Measurements from ENCODE around the gene PPP1R9A. TPM values are rescaled to one million over a fixed set of nuclear protein-coding genes. Genes with fewer than 3 reads are reported as not detected.

PPP1R9A gene
- total RNA-seq, 1 experiment from 2014 or later = 15.6 TPM

GRCh38 chr7:95312561-95312960, 405.2 kb downstream of the PPP1R9A start:
- intact Hi-C loops (cut with micrococcal nuclease; ENCODE audit: unreplicated experiment) = no loop called here
- no peak for DNase-seq (ENCODE audit: low spot score)
- Histone ChIP-seq H3K36me3 (ENCODE audit: insufficient read depth, low read length, poor library complexity, severe bottlenecking) (no peaks in the 10 kb centered on the region), H3K9me3 (ENCODE audit: low read depth, low read length, poor library complexity, severe bottlenecking) (no peaks in the 10 kb centered on the region), H3K4me3 (ENCODE audit: low read depth, low read length, poor library complexity, severe bottlenecking) (no peak overlapping the region), H3K27ac (ENCODE audit: low read depth, low read length, poor library complexity, severe bottlenecking) (no peak overlapping the region), H3K4me1 (ENCODE audit: insufficient read depth, low read length, poor library complexity, severe bottlenecking) (no peaks in the 10 kb centered on the region), H3K27me3 (replicated peaks; ENCODE audit: insufficient read depth, low read depth, low read length, poor library complexity) (no peaks in the 10 kb centered on the region)
- no peak for TF ChIP-seq EZH2 (IDR thresholded peaks at IDR 0.05; ENCODE audit: borderline replicate concordance, low read depth, low read length, poor library complexity, severe bottlenecking)
- TF ChIP-seq, protein P1, sequence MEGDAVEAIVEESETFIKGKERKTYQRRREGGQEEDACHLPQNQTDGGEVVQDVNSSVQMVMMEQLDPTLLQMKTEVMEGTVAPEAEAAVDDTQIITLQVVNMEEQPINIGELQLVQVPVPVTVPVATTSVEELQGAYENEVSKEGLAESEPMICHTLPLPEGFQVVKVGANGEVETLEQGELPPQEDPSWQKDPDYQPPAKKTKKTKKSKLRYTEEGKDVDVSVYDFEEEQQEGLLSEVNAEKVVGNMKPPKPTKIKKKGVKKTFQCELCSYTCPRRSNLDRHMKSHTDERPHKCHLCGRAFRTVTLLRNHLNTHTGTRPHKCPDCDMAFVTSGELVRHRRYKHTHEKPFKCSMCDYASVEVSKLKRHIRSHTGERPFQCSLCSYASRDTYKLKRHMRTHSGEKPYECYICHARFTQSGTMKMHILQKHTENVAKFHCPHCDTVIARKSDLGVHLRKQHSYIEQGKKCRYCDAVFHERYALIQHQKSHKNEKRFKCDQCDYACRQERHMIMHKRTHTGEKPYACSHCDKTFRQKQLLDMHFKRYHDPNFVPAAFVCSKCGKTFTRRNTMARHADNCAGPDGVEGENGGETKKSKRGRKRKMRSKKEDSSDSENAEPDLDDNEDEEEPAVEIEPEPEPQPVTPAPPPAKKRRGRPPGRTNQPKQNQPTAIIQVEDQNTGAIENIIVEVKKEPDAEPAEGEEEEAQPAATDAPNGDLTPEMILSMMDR (conservative IDR thresholded peaks at IDR 0.05; ENCODE audit: low read depth, low read length) = no peak
- BruUV-seq (replicated peaks) = no TSS peak
- CTCF ChIA-PET = no interaction called here
- POLR2A ChIA-PET (ENCODE audit: low non-redundant PET) = no interaction called here

GRCh38 chr7:95316588-95316987, 409.2 kb downstream of the PPP1R9A start:
- CTCF ChIA-PET = no interaction called here
- intact Hi-C loops (cut with micrococcal nuclease; ENCODE audit: unreplicated experiment) = no loop called here
- Histone ChIP-seq H3K4me3 (ENCODE audit: low read depth, low read length, poor library complexity, severe bottlenecking) (no peak overlapping the region), H3K27ac (ENCODE audit: low read depth, low read length, poor library complexity, severe bottlenecking) (no peak overlapping the region), H3K36me3 (ENCODE audit: insufficient read depth, low read length, poor library complexity, severe bottlenecking) (no peaks in the 10 kb centered on the region), H3K9me3 (ENCODE audit: low read depth, low read length, poor library complexity, severe bottlenecking) (no peaks in the 10 kb centered on the region), H3K4me1 (ENCODE audit: insufficient read depth, low read length, poor library complexity, severe bottlenecking) (no peaks in the 10 kb centered on the region), H3K27me3 (replicated peaks; ENCODE audit: insufficient read depth, low read depth, low read length, poor library complexity) (no peaks in the 10 kb centered on the region)
- no peak for DNase-seq (ENCODE audit: low spot score)
- BruUV-seq (replicated peaks) = no TSS peak
- POLR2A ChIA-PET (ENCODE audit: low non-redundant PET) = no interaction called here
- no peak for TF ChIP-seq EZH2 (IDR thresholded peaks at IDR 0.05; ENCODE audit: borderline replicate concordance, low read depth, low read length, poor library complexity, severe bottlenecking)
- TF ChIP-seq, protein P1 (conservative IDR thresholded peaks at IDR 0.05; ENCODE audit: low read depth, low read length) = no peak

- Histone ChIP-seq H3K27me3 (replicated peaks; ENCODE audit: insufficient read depth, low read depth, low read length, poor library complexity) (no peaks in the 10 kb centered on the region), H3K9me3 (ENCODE audit: low read depth, low read length, poor library complexity, severe bottlenecking) (no peaks in the 10 kb centered on the region), H3K27ac (ENCODE audit: low read depth, low read length, poor library complexity, severe bottlenecking) (no peak overlapping the region), H3K4me3 (ENCODE audit: low read depth, low read length, poor library complexity, severe bottlenecking) (no peak overlapping the region), H3K4me1 (ENCODE audit: insufficient read depth, low read length, poor library complexity, severe bottlenecking) (no peaks in the 10 kb centered on the region), H3K36me3 (ENCODE audit: insufficient read depth, low read length, poor library complexity, severe bottlenecking) (no peaks in the 10 kb centered on the region)
- no TSS peak for BruUV-seq (replicated peaks)
- CTCF ChIA-PET = no interaction called here
- TF ChIP-seq EZH2 (IDR thresholded peaks at IDR 0.05; ENCODE audit: borderline replicate concordance, low read depth, low read length, poor library complexity, severe bottlenecking) = no peak
- TF ChIP-seq, protein P1 (conservative IDR thresholded peaks at IDR 0.05; ENCODE audit: low read depth, low read length) = no peak
- POLR2A ChIA-PET (ENCODE audit: low non-redundant PET) = no interaction called here
- intact Hi-C loops (cut with micrococcal nuclease; ENCODE audit: unreplicated experiment) = no loop called here
- peak; percentile 9 for DNase-seq (ENCODE audit: low spot score)
These were observed 410.2 kb downstream of the PPP1R9A start for GRCh38 chr7:95317546-95317945.
